AG09319 (cell line): ENCODE measurements around the gene GMEB1.
"Not testable (repeated sequence)": the region's sequence is repeated elsewhere in the genome, so short reads cannot be mapped to it uniquely, and the experiment has no call there.

Source experiments
- DNase-seq: peaks from one replicate; pipeline ENCODE4 v3.0.0-alpha.2; 2010; ENCODE audit warnings: low read depth; ENCODE audit errors: extremely low read depth
- CTCF ChIP-seq: IDR thresholded peaks from 2 replicates; pipeline ENCODE4 v1.5.1; 2011; ENCODE audit warnings: low read depth, mild to moderate bottlenecking, inconsistent platforms, low read length, moderate library complexity

The GMEB1 gene

GRCh38 chr1:28719332-28719619 is 50.7 kb downstream of the GMEB1 start:
- no peak for DNase-seq
- no peak for TF ChIP-seq CTCF

- DNase-seq = no peak
- TF ChIP-seq CTCF = no peak
These were observed 51.8 kb downstream of the GMEB1 start for GRCh38 chr1:28720376-28720775.

GRCh38 chr1:28721927-28722326 is 53.3 kb downstream of the GMEB1 start:
- DNase-seq = not testable (repeated sequence)

GRCh38 chr1:28725365-28725764 is 56.8 kb downstream of the GMEB1 start:
- not testable (repeated sequence) for DNase-seq

GRCh38 chr1:28735961-28736449 is 67.4 kb downstream of the GMEB1 start:
- DNase-seq = no peak
- TF ChIP-seq CTCF = no peak

- TF ChIP-seq CTCF = peak; percentile 81
These were observed 68.1 kb downstream of the GMEB1 start, which contains the start of gene YTHDF2 for GRCh38 chr1:28736450-28737306. TSS of gene YTHDF2 (plus strand) at chr1:28736940. CDS start at chr1:28737121, 181 bp downstream.

GRCh38 chr1:28737307-28738132 is 68.9 kb downstream of the GMEB1 start:
- DNase-seq = no peak
- no peak for TF ChIP-seq CTCF

More at GRCh38 chr1:28736450-28737306, 68.1 kb downstream of the GMEB1 start, which contains the start of gene YTHDF2:
- peak; percentile 92 for DNase-seq

GRCh38 chr1:28740118-28740517 is 71.5 kb downstream of the GMEB1 start:
- DNase-seq = no peak
- TF ChIP-seq CTCF = no peak
